Measurements from ENCODE around the gene ACOX1.

- TF ChIP-seq CTCF (conservative IDR thresholded peaks at IDR 0.05; ENCODE audit: low read length) (no peak), EZH2phosphoT487 (IDR thresholded peaks at IDR 0.05; ENCODE audit: borderline replicate concordance) (no peak)
Measured at GRCh38 chr17:75985986-75986385, 7.0 kb upstream of the ACOX1 start.
